Heart right ventricle (tissue), 16 donors: ENCODE data around the gene RPS24. TPM values are rescaled to one million over a fixed set of nuclear protein-coding genes. Genes with fewer than 3 reads are reported as not detected.
"Not testable (repeated sequence)": the region's sequence is repeated elsewhere in the genome, so short reads cannot be mapped to it uniquely, and the experiment has no call there.

Experiments used
- ATAC-seq, 8 donors: fragments of 200-7000 bp; cut with Tn5 transposase; one replicate each; pipeline ENCODE4 v1.9.1; 2020; ENCODE audit warnings: mild to moderate bottlenecking in 8 of 8, moderate library complexity in 8 of 8, moderate number of reproducible peaks in 1 of 8
- DNase-seq, 2 donors: peaks; one replicate each; pipeline ENCODE4 v3.0.0-alpha.2; 2020
- H3K27ac ChIP-seq, 10 donors: fragments of 200-600 bp; sonication (generic) in 2 of 10; one replicate each; pipeline versions ENCODE4 v1.5.0 to v1.8.0; 2020 to 2022; ENCODE audit warnings: mild to moderate bottlenecking in 3 of 10
- H3K27me3 ChIP-seq, 7 donors: fragments of 200-600 bp; one replicate each; pipeline ENCODE4 v1.8.0; 2021 to 2022; ENCODE audit warnings: mild to moderate bottlenecking in 2 of 7
- H3K36me3 ChIP-seq, 9 donors: fragments of 200-600 bp; sonication (generic) in 1 of 9; one replicate each; pipeline versions ENCODE4 v1.5.0 to v1.8.0; 2020 to 2022; ENCODE audit warnings: mild to moderate bottlenecking in 2 of 9
- H3K4me1 ChIP-seq, 9 donors: fragments of 200-600 bp; sonication (generic) in 1 of 9; one replicate each; pipeline versions ENCODE4 v1.5.0 to v1.8.0; 2020 to 2022; ENCODE audit warnings: mild to moderate bottlenecking in 4 of 9
- H3K4me3 ChIP-seq, 10 donors: fragments of 200-600 bp; sonication (generic) in 2 of 10; one replicate each; pipeline versions ENCODE4 v1.5.0 to v1.8.0; 2020 to 2022; ENCODE audit warnings: mild to moderate bottlenecking in 7 of 10, moderate library complexity in 2 of 10
- H3K9me3 ChIP-seq, 11 donors: fragments of 200-600 bp in 10 of 11; sonication (generic) in 2 of 11; one replicate each; pipeline versions ENCODE4 v1.5.0 to v1.8.0; 2013 to 2022; ENCODE audit warnings: mild to moderate bottlenecking in 2 of 11, control low read depth in 1 of 11, moderate library complexity in 1 of 11
- WGBS, 2 donors: extraction: QIAGEN DNeasy Blood & Tissue Kit; methylation state at CpG; one replicate each; pipeline ENCODE4 v1.1.7; 2013; ENCODE audit warnings: inconsistent platforms in 1 of 2; 5-methylcytosine and 5-hydroxymethylcytosine counted together
- intact Hi-C, 10 donors: fragments of 100-400 bp; cut with DNase I; formaldehyde crosslinking; loops; one replicate each; pipeline versions ENCODE4 v1.11.1 to v1.14.2; 2022
- polyA plus RNA-seq, 2 donors: library from polyadenylated mRNA; stranded (reverse); fragments of 200-250 nt; gene quantifications; one replicate each; pipeline ENCODE4 v1.2.3, GENCODE V29; 2013
- total RNA-seq, 10 donors: library from RNA; stranded (reverse); fragmentation: NEBNext Ultra II Directional in 3 of 10; extraction: Animal tissue kit (Norgen Biotek cat#: 25700) in 3 of 10; gene quantifications; one replicate each; pipeline versions ENCODE4 v1.2.1 to v1.2.4, GENCODE V29; 2021 to 2023
- TF ChIP-seq, protein P1 (sequence below), 9 donors: fragments of 200-600 bp; sonication (generic) in 2 of 9; IDR thresholded peaks; one replicate each; pipeline versions ENCODE4 v1.5.0 to v1.8.0; 2021 to 2022; ENCODE audit warnings: antibody characterized with exemption in 9 of 9, mild to moderate bottlenecking in 5 of 9, moderate library complexity in 1 of 9
- donor health status: Arrhythmogenic right ventricular cardiomyopathy.
- donor health status: ischemic (EF 13 %, LVEDD 7.1; RV severe dilation, severe dysfunction).
- donor health status: healthy with polysubstance abuse.
- donor health status: DM: no; HTN: yes; CAD: no.
- donor health status: DM: no; HTN: no; CAD: no.
- donor health status: ischemic (EF 25% LVEDD 6.9; RV normal size, moderate dysfunction).
- donor health status: ischemic (EF 25% LVEDD 5.7; RV mildly dilated, moderate dysfunction).
- donor health status: healthy.
- donor health status: DM: yes; HTN: yes; CAD: no.
- donor health status: Ischemic cardiomyopathy.
- donor health status: ischemic (EF 35%, LVEDD 5.7; RV mildly dilated, moderate dysfunction).
- donor health status: nonischemic (EF 11% LVEDD 7.7; RV severe dilation, severe dysfunction).
- donor health status: DM: yes; HTN: yes; CAD: no.
- donor health status: PGD.
- donor health status: ischemic (EF 29% LVEDD 5.4; RV normal size, mild dysfunction).
- donor health status: nonischemic (EF 23%, LVEDD 6.1; RV moderate dilation, normal function).

The RPS24 gene
- total and polyA plus RNA-seq, 12 donors = 568 to 4,355 (median 813) TPM

DNA sequence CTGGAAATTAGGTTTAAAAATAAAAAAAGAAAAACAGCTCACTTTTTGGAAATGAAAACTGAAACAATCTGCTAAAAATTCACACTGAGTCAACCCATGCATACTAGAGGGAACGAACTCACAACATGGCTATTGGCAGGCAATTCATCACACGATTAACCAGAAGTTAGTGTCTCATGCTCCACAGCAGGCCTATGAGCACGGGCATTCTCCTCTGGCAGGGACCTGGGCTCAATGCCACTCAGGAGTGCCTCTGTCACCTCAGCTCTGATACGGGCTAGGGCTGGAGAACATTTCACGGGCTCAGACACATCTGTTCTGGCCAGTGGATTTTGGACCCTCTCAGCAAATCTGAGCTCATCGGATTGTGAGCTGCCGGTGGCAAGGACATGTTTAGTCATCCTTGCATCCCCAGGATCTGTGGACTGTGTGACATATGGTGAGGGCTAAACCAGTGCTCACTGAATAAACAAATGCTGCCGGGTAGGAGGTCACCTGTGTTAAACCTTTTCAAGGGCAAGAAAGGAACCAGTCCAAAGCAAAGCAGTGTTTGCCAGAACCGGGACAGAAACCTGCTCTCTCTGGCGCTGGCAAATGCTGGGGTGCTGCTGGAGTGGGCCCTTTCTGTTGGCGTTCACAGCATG lies 44.5 kb upstream of the RPS24 start:
- TF ChIP-seq, protein P1, sequence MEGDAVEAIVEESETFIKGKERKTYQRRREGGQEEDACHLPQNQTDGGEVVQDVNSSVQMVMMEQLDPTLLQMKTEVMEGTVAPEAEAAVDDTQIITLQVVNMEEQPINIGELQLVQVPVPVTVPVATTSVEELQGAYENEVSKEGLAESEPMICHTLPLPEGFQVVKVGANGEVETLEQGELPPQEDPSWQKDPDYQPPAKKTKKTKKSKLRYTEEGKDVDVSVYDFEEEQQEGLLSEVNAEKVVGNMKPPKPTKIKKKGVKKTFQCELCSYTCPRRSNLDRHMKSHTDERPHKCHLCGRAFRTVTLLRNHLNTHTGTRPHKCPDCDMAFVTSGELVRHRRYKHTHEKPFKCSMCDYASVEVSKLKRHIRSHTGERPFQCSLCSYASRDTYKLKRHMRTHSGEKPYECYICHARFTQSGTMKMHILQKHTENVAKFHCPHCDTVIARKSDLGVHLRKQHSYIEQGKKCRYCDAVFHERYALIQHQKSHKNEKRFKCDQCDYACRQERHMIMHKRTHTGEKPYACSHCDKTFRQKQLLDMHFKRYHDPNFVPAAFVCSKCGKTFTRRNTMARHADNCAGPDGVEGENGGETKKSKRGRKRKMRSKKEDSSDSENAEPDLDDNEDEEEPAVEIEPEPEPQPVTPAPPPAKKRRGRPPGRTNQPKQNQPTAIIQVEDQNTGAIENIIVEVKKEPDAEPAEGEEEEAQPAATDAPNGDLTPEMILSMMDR (IDR thresholded peaks at IDR 0.05) = no peak
- peak overlapping the region in 9 of 10 donors; percentile 20 to 77 (median 63) for H3K27ac ChIP-seq
- DNase-seq (peak; percentile 51 to 64), ATAC-seq (peak; percentile 81 to 98 (median 96))
- peaks cover 0 to 27% (median 5%) of the 10 kb centered on the region in 9 donors for H3K4me1 ChIP-seq
- peaks cover 0 to 100% (median 81%) of the 10 kb centered on the region in 9 donors for H3K36me3 ChIP-seq
- no peaks in the 10 kb centered on the region for H3K27me3 ChIP-seq
- H3K9me3 ChIP-seq = no peaks in the 10 kb centered on the region
- intact Hi-C loops = loop anchor here in 3 of 10 donors (5.0 to 10.0 kb wide), 2 partner anchors 142 to 144 kb away; no protein-coding TSS in a partner anchor
- 54 to 70% methylated on average over 11 of the region's 11 CpGs for WGBS, 2 donors
- no peak overlapping the region for H3K4me3 ChIP-seq

- DNase-seq (no peak), ATAC-seq (no peak)
- H3K4me1 ChIP-seq = peaks cover 0 to 9% (median 0%) of the 10 kb centered on the region in 9 donors
- H3K4me3 ChIP-seq = no peak overlapping the region
- H3K9me3 ChIP-seq = no peaks in the 10 kb centered on the region
- 96% methylated on average over 3 of the region's 3 CpGs for WGBS, 2 donors
- no peaks in the 10 kb centered on the region for H3K27me3 ChIP-seq
- H3K36me3 ChIP-seq = peaks cover 0 to 76% (median 48%) of the 10 kb centered on the region in 9 donors
- TF ChIP-seq, protein P1 (IDR thresholded peaks at IDR 0.05) = no peak
- no peak overlapping the region for H3K27ac ChIP-seq
- intact Hi-C loops = loop anchor here in 1 of 10 donors (5.0 kb wide), 1 partner anchor 146 kb away; no protein-coding TSS in a partner anchor
Measured at GRCh38 chr10:77993620-77994019, 40.0 kb upstream of the RPS24 start.

- H3K4me1 ChIP-seq, DNase-seq, intact Hi-C loops, ATAC-seq, H3K4me3 ChIP-seq, H3K9me3 ChIP-seq, H3K27me3 ChIP-seq, H3K27ac ChIP-seq: not testable (repeated sequence)
- 97 to 98% methylated on average over 5 of the region's 5 CpGs for WGBS, 2 donors
- peaks cover 0 to 76% (median 45%) of the 10 kb centered on the region in 9 donors for H3K36me3 ChIP-seq
Measured at GRCh38 chr10:77998780-77999179, 34.9 kb upstream of the RPS24 start.

DNA sequence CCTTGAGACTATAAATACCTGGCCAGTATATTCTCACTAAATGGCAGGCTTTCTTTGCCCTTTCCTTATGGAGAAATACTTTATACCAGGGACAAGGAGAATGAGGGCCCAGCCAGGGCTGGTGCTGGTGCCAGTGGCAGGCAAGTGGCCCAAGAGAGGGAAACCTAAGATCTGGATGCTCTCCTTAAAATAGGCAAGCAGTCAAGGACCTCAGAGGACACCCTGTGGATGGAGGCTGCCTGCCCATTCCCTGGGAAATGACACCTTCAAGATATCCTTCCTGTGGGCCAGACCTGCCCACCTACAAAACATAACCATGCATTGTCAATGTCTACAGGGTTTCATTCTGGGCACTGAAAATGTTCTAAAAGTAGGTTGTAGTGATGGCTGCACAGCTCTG lies 33.5 kb upstream of the RPS24 start:
- no peak for ATAC-seq

More for the DNA sequence above, 33.5 kb upstream of the RPS24 start:
- intact Hi-C loops = loop anchor here in 2 of 10 donors (5.0 kb wide), 1 partner anchor 153 kb away; no protein-coding TSS in a partner anchor
- Histone ChIP-seq H3K27ac (no peak overlapping the region), H3K4me3 (no peak overlapping the region), H3K36me3 (peaks cover 0 to 82% (median 38%) of the 10 kb centered on the region in 9 donors), H3K9me3 (no peaks in the 10 kb centered on the region), H3K27me3 (no peaks in the 10 kb centered on the region), H3K4me1 (no peaks in the 10 kb centered on the region)
- DNase-seq = no peak
- TF ChIP-seq, protein P1 (IDR thresholded peaks at IDR 0.05) = no peak
